Smooth muscle cell of trachea (primary cell): ENCODE results near the gene EML1. TPM values are rescaled to one million over a fixed set of nuclear protein-coding genes. Genes with fewer than 3 reads are reported as not detected.

Experiments
- total RNA-seq: library from RNA; depleted of rRNA; stranded (reverse); fragments of >200 nt; gene quantifications from 2 replicates; pipeline ENCODE4 v1.2.1, GENCODE V29; 2014

The EML1 gene
- 72.9 and 163 TPM in 2 replicates for total RNA-seq

DNA sequence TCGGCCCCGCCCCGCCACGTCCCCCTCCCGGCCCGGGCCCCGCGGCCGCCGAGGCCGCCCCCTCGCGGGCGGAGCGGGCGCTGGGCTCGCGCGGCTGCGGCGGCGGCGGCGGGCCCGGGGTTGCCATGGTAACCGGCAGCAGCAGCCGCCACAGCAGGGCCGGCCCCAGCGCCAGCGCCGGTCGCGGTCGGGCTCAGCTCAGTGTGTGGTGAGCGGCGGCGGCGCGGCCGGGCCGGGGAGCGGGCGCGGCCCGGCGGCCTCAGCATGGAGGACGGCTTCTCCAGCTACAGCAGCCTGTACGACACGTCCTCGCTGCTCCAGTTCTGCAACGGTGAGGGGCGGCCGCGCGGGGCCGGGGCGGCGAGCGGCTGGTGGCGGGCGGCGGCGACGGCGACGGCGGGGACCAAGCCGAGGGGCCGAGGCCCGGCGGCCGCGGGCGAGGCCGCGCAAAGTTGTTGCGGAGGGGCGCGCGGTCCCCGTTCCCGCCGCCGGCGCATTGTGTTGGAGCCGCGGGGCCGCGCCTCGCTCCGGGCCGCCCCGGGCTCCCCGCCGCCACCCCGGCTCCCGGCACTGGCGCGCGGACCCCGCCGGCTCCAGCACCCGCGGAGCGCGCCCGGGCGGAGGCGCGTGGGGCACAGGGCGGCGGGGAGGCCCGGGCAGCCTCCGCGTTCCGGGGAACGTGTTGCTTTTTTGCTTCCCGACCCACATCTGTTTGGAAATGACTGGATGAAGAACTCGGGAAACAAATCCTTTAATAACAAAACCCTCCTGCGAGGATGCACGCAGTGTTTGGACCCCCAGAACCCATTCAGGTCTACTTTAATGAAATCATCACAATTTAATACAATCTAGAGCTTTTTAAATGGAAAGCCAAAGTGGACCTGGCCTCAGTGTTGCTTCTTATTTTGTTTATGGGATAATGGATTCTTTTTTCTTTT is at the start of gene EML1:
Gene EML1 (plus strand): TSS at position 201 of the 938 bp plus-strand sequence. CDS start 64 bp downstream, at position 265.

Other genes with a start within 250 kb of the EML1 start
- gene CCDC85C, start 189.2 kb upstream of the EML1 start, total RNA-seq = 5.0 and 6.8 TPM in 2 replicates
- gene HHIPL1, start 148.3 kb upstream of the EML1 start, total RNA-seq = 9.3 and 20.7 TPM in 2 replicates
- 0.29 and 0.99 TPM in 2 replicates for gene CYP46A1, start 109.1 kb upstream of the EML1 start, total RNA-seq